Testis (tissue), 2 donors: ENCODE data around the gene LRRC47.

Source experiments
- POLR2A ChIP-seq: fragments of 450-650 bp; IDR thresholded peaks from one replicate; pipeline ENCODE4 v1.6.1; 2017; ENCODE audit warnings: antibody characterized with exemption, mild to moderate bottlenecking, moderate library complexity
- TF ChIP-seq, protein P1 (sequence below), 3 experiments: fragments of 450-650 bp in 2 of 3; fragments of 200-600 bp in 1 of 3; sonication (generic) in 1 of 3; IDR thresholded peaks; one replicate each; pipeline ENCODE4 v1.5.1; 2016 to 2019; ENCODE audit warnings: antibody characterized with exemption in 3 of 3, mild to moderate bottlenecking in 2 of 3, moderate library complexity in 1 of 3

DNA sequence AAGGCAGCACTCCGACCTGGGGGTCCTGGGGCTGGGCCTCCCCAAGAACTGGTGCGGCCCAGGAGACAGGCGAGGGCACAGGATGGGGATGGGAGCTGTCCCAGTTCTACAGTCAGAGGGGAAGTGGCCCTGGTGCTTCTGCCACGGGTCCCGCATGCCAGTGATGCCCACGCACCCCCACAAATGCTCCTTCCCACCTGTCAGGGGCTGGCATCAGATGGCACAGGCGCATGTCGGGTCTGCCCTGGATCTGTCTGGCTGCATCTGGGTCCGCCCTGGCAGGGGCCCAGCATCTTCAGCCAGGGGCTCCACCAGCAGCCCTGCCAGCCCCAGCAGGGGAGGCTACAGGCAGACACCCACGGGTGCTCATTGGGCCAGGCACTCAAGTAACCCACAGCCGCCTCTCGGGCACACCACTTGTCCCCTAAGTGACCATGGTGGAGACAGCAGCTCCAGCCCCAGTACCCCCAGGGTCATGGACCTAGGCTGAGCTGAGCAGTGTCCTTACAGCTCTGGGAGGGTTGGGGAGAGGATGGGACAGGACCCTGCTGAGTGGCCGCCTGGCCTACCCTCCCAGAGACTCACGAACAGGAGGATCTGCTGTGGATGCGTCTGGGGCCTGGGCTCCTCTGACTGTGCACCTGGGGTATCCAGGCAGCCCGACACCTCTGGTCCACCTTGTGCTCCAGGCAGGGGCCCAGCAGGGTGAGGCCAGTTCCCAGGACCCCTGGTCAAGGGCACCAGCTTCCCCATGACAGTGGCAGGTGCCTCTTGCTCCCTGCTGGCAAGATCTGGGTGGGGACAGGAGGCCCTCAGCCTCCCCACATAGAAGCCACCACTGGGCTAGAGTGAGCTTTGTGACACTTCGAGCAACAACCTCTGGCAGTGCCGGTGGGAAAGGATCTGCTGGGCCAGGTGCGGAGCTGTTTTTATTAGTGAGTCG, 18.4 kb downstream of the LRRC47 start:
- TF ChIP-seq, protein P1, sequence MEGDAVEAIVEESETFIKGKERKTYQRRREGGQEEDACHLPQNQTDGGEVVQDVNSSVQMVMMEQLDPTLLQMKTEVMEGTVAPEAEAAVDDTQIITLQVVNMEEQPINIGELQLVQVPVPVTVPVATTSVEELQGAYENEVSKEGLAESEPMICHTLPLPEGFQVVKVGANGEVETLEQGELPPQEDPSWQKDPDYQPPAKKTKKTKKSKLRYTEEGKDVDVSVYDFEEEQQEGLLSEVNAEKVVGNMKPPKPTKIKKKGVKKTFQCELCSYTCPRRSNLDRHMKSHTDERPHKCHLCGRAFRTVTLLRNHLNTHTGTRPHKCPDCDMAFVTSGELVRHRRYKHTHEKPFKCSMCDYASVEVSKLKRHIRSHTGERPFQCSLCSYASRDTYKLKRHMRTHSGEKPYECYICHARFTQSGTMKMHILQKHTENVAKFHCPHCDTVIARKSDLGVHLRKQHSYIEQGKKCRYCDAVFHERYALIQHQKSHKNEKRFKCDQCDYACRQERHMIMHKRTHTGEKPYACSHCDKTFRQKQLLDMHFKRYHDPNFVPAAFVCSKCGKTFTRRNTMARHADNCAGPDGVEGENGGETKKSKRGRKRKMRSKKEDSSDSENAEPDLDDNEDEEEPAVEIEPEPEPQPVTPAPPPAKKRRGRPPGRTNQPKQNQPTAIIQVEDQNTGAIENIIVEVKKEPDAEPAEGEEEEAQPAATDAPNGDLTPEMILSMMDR (IDR thresholded peaks at IDR 0.05), result no peak
- no peak for TF ChIP-seq POLR2A
